ENCODE data around the gene EXOC4.
"Not testable (repeated sequence)": the region's sequence is repeated elsewhere in the genome, so short reads cannot be mapped to it uniquely, and the experiment has no call there.

The EXOC4 gene

DNA sequence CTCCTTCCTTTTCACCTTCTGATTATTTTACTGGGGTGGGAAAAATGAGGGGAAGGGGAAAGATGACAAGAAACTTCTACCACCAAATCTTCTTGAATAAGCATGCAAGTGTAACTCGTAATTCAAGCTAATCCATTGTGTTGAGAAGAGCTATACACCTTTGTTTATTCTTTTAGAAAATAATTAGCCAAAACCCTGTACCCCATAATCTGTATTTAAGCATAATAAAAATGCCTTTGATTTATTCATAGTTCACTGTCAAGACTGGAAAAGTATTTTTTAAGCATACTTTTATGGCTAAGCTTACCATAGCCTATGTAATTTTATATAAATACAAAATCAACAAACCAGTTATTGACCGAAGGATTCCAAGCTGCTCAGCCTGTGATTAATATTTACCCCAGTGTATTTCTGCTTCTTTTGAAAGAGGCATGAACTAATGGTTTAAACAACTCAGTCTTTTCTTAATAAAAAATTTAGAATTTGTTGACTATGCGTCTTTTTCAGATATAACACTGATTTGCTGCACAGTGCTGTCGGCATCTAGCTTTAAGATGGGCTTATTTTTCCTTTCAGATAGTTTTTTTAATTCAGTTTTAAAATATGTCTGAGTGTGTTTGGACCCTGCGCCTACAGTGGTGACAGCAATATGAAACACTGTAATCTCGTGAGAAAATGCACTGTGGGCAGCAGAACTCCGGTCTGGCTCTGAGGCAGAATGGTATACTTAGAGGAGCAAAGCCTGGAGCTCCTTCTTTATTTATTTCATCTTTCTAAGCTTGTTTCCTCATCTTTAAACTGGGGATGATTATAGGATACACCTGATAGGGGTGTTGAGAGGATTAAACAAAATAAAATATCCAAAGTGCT is 635.4 kb downstream of the EXOC4 start:
- TF ChIP-seq, protein P1, sequence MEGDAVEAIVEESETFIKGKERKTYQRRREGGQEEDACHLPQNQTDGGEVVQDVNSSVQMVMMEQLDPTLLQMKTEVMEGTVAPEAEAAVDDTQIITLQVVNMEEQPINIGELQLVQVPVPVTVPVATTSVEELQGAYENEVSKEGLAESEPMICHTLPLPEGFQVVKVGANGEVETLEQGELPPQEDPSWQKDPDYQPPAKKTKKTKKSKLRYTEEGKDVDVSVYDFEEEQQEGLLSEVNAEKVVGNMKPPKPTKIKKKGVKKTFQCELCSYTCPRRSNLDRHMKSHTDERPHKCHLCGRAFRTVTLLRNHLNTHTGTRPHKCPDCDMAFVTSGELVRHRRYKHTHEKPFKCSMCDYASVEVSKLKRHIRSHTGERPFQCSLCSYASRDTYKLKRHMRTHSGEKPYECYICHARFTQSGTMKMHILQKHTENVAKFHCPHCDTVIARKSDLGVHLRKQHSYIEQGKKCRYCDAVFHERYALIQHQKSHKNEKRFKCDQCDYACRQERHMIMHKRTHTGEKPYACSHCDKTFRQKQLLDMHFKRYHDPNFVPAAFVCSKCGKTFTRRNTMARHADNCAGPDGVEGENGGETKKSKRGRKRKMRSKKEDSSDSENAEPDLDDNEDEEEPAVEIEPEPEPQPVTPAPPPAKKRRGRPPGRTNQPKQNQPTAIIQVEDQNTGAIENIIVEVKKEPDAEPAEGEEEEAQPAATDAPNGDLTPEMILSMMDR (conservative IDR thresholded peaks at IDR 0.05): no peak
- H3K27ac ChIP-seq: peak overlapping the region; percentile 85

DNA sequence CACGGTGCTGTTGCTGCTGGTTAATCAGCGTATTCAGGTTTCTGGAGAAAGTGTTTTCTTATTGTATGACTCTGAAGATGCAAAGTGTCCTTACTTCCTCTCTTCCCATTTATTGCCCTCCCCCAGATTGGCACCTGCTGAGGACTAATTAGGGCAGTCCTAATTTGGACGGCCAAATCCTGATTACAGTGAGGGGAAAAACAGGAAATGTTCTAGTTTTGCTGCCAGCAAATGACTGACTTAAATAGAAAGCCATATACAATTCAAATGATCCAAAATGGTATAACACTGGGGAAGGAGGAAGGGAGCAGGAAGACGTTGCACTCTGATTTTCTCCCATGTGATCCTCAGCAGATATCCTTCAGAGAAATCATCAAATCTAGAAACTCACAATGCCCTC is 651.9 kb downstream of the EXOC4 start:
- H3K27ac ChIP-seq: no peak overlapping the region
- TF ChIP-seq, protein P1 (conservative IDR thresholded peaks at IDR 0.05): no peak

DNA sequence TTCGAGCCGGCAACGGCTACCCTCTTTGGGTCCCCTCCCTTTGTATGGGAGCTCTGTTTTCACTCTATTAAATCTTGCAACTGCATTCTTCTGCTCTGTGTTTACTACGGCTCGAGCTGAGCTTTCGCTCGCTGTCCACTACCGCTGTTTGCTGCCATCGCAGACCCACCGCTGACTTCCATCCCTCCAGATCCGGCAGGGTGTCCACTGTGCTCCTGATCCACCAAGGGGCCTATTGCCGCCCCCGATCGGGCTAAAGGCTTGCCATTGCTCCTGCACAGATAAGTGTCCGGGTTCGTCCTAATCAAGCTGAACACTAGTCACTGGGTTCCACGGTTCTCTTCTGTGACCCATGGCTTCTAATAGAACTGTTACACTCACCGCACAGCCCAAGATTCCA is 653.7 kb downstream of the EXOC4 start:
- not testable (repeated sequence) for H3K27ac ChIP-seq

DNA sequence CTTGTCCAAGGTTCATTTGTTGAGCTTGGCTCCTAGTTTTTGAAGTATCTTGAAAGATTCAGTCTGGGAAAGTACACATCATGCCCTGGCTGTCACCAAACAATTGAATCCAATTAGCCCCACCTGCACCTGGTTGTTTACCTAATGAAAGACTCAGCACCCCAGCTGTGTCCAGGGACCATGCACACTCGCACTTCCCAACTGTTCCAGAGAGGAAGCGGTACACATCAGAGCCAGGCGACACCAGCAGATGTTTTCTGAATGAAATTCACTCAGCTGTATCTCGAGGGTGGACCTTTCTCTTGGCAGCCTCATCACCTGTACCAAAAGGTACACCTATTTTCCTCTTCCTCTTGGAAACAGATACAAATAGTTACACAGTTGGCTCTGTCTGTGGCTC is 657.9 kb downstream of the EXOC4 start:
- TF ChIP-seq, protein P1 (conservative IDR thresholded peaks at IDR 0.05): no peak

DNA sequence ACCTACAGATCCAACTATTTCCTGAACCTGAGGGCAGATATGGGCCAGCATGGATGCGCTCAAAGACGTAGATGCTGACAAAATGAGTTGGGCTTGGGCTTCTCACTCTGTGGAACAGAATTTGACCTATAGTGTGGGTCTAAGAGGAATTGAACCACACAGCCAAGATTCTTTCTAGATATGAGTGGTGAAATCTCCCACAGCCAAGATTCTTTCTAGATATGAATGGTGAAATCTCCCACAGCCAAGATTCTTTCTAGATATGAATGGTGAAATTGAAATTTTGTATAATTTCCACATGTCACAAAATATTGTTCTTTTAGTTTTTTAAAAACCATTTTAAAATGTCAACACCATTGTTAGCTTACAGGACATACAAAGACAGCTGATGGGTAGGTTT is 658.8 kb downstream of the EXOC4 start:
- TF ChIP-seq, protein P1 (conservative IDR thresholded peaks at IDR 0.05): no peak
- H3K27ac ChIP-seq: no peak overlapping the region

More for the DNA sequence above, 657.9 kb downstream of the EXOC4 start:
- H3K27ac ChIP-seq: no peak overlapping the region

DNA sequence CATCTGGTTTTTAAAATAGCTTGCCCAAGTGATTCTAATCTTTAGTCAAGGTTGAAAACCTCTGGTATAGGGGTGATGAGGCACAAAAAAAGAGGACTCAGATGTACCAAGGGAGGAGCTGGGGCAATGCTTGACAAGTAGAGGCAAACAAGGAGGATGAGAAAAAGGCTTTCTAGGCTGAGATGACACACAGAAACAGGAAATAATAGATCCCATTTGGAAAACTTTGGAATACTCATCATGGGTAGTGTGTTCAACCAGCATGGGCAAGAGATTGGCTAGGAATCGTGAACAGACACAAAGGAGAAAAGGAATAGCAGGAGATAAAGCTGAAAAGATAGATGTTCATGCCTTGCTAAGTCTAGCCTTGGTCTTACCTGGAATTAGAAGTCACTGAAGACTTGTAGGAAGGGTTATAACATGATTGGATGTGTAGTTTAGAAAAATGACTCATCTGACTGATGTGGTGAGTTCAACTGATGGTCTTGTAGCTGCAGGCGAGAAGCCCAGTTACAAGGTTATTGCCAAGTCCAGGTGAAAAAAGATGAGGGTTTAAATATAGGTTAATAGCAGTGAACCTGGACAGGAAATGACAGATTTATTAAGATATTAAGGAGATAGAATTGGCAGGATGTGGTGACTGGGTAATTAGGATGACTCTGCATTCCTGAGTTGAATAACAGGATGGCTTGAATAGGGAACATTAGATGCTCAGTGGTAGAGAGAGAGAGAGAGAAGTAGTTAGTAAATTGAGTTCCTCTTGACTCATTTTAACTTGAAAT is 660.2 kb downstream of the EXOC4 start:
- no peak overlapping the region for H3K27ac ChIP-seq
- TF ChIP-seq, protein P1 (conservative IDR thresholded peaks at IDR 0.05): no peak

DNA sequence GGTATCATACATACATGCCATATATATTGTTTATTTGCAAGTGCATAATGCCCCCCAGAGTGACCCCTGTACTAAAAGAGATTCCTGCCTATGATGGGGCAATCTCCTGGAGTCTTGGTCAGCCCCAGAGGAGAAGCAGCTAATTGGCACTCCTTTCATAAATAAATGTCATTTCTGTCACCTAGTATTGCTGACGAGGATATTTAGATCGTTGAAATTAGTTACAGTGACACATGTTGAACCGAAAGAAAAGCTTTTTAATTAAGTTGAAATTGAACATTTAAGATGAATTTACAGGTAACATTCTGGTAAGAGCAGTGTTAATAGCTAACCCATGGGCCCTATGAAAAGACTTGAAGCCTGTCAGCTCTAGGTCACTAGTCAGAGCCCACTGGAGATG is 663.7 kb downstream of the EXOC4 start:
- no peak overlapping the region for H3K27ac ChIP-seq
- TF ChIP-seq, protein P1 (conservative IDR thresholded peaks at IDR 0.05): no peak

Data from VCaP (cell line).